ENCODE results near the gene ZNF320. TPM values are rescaled to one million over a fixed set of nuclear protein-coding genes. Genes with fewer than 3 reads are reported as not detected.

The ZNF320 gene
- total RNA-seq (2022; extraction: Qiagen RNA extraction) = not detected in 5 replicates

DNA sequence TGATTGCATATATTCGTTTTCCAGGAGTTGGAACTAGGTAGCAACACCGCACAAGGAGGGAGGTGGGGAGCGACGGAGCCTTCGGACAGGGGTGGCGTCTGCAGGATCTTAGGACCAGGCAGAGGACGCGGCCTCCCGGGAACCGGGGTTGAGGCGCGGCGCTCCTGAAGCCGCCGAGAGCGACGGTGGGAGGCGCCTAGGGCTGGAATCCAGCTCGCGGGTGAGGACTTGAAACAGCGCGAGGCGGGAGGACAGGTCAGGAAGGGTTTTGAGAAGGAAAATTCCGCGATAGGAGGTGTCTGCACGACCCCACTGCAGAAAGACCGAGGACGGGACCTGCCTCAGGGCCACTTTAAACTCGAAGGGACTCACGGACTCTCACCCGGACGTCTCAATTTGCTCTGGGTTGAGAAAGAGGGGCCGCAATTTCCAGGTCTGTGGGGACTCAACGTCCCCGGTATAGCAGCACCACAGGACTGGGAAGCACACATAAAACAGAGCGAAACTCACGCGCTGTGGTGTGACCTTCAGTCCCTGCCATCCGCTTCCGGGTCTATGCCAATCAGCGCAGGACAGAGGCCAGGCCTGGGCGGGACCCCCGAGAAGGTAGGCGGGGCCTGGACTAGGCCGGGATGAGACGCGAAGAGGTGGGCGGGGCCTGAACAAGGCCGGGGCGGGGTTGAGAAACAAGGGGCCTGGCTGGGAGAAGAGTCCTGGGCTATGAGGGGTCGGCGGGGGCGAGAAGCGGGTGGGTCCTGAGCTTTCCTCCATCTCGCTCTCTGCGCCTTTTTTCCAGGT, at the start of gene ZNF320:
TSS of gene ZNF320 (minus strand) at position 498 of the 798 bp plus-strand sequence. CDS start 7,380 bp downstream, outside the sequence.

DNA sequence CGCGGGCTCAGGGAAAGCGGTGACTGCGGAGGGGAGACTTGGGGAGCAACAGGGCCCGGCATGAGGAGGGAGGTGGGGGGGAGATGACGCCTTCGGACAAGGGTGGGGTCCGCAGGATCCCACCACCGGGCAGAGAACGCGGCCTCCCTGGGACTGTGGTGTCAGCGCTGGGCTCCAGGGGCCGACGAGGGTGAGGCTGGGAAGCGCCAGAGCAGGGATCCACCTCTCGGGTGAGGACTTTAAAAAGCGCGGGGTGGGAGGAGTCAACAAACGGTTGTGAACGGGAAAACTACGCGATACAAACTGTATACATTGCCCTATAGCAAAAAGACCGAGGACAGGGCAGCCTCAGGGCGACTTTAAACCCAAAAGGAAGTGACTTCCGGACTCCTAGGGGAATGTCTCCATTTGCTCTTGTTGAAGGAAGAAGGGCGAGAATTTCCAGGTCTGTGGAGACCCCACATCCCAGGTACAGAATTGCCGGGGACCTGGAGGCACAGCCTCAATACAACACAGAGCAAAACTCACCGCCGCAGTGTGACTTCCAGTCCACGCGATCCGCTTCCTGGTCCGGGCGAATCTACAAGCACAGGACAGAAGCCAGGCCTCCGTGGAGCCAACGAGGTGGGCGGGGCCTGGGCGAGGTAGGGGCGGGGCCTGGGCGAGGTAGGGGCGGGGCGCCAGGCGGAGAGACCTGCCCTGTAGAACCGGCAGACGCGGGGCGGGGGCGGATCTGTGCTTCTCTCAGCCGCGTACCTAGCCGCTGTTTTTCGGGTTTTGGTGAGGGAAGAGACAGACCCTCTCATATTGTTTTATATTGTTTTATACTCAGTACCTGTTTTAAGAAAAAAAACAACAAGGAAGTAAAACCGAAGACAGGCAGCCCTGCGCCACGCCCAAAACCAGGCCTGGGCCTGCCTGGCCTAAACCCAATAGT, 25.7 kb upstream of the ZNF320 start, which contains the start of gene ZNF888:
TSS of gene ZNF888 (minus strand) at position 588 of the 937 bp plus-strand sequence. CDS start 5,555 bp downstream, outside the sequence.

DNA sequence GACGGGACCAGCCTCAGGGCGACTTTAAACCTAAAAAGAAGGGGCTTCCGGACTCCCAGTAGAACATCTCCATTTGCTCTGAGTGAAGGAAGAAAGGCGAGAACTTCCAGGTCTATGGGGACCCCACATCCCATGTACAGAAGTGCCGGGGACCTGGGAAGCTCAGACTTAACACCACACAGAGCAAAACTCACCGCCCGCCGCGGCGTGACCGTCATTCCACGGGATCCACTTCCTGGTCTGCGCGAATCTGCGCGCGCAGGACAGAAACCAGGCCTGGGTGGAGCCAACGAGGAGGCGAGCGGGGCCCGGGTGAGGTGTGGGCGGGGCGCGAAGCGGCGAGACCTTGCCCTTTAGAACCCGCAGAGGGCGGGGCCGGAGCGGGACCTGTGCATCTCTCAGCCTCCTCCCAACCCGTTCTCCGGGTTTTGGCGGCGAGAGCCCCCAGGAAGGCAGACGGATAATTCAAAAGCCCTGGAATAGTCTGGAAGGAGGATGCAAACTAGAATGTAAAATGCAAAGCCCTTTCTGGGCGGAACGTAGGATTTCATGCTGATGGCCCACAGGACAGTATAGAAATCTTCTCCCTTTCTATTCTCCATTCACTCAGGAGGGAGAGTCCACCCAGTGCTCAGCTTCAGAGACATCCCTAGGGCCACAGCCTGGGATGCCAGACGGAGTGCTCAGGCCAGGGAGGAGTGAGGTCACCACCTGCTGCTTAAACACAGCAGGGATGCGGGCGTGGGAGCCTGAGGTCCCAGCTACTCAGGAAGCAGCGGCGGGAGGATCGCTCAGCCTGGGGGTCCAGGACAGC, 39.9 kb downstream of the ZNF320 start, which contains the start of gene ZNF468:
TSS of gene ZNF468 (minus strand) at position 242 of the 814 bp plus-strand sequence. CDS start 3,347 bp downstream, outside the sequence.

Other genes with a start within 250 kb of the ZNF320 start
- 2.3 to 3.5 TPM (median 3.2 TPM) in 5 replicates for gene ZNF611, start 162.6 kb downstream of the ZNF320 start, total RNA-seq (2022; extraction: Qiagen RNA extraction)
- gene ZNF600, start 110.8 kb downstream of the ZNF320 start, total RNA-seq (2022; extraction: Qiagen RNA extraction) = 0.07 to 0.27 TPM (median 0.17 TPM) in 5 replicates
- gene ZNF28, start 76.0 kb downstream of the ZNF320 start, total RNA-seq (2022; extraction: Qiagen RNA extraction) = 0.45 to 2.1 TPM (median 1.1 TPM) in 5 replicates
- 0.31 to 0.78 TPM (median 0.45 TPM) in 5 replicates for gene ZNF468, start 40.0 kb downstream of the ZNF320 start, total RNA-seq (2022; extraction: Qiagen RNA extraction)
- 0.05 TPM in 1 of 5 replicates, not detected in the others for gene ZNF888, start 25.8 kb upstream of the ZNF320 start, total RNA-seq (2022; extraction: Qiagen RNA extraction)
- 0.04 to 0.10 TPM (median 0.06 TPM) in 4 of 5 replicates, not detected in the other for gene ZNF816, start 65.2 kb upstream of the ZNF320 start, total RNA-seq (2022; extraction: Qiagen RNA extraction)
- 0.03 TPM in 1 of 5 replicates, not detected in the others for gene ERVV-1, start 116.3 kb upstream of the ZNF320 start, total RNA-seq (2022; extraction: Qiagen RNA extraction)
- not detected in 5 replicates for gene ERVV-2, start 147.1 kb upstream of the ZNF320 start, total RNA-seq (2022; extraction: Qiagen RNA extraction)
- 6.6 to 9.2 TPM (median 6.9 TPM) in 5 replicates for gene ZNF160, start 205.8 kb upstream of the ZNF320 start, total RNA-seq (2022; extraction: Qiagen RNA extraction)
- not detected in 5 replicates for gene ZNF415, start 235.3 kb upstream of the ZNF320 start, total RNA-seq (2022; extraction: Qiagen RNA extraction)